HG02759 (cell line): ENCODE measurements around the gene GRIN2A.
A peak's percentile ranks its signal among the peaks of the same experiment; 100 is the strongest.

ENCODE experiments used
- ATAC-seq: cut with Tn5 transposase; IDR thresholded peaks from one replicate; pipeline ENCODE4 v1.9.1; 2021; ENCODE audit warnings: mild to moderate bottlenecking, moderate library complexity; ENCODE audit not compliant: unreplicated experiment

Gene GRIN2A

DNA sequence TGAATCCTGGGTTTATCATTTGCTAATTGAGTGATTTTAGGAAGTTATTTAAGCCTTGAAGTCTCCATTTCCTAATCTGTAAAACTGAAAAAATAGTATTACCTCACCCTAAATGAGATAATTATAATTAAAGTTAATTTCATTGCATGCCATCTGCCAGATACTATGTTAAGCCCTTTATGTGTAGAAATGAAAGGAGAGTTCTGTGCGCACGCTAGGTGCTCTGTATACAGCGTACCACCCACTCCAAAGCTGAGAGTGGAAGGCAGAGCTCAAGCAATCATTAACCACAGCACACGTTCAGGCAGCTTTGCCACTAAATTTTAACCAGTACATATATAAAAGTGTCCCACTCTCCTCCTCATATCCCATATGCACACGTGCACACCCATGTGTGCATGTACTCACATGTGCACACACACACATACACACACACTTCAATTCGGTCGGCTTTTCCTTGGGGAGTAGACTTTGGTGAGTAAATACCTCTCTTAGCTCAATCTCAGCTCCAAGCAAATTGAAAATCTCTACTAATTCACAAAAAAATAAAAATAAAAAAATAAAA lies 204.8 kb downstream of the GRIN2A start:
- no peak for ATAC-seq

- ATAC-seq: no peak
Measured at GRCh38 chr16:9976601-9977000, 205.6 kb downstream of the GRIN2A start.

GRCh38 chr16:9971907-9972306 lies 210.3 kb downstream of the GRIN2A start:
- ATAC-seq: no peak

DNA sequence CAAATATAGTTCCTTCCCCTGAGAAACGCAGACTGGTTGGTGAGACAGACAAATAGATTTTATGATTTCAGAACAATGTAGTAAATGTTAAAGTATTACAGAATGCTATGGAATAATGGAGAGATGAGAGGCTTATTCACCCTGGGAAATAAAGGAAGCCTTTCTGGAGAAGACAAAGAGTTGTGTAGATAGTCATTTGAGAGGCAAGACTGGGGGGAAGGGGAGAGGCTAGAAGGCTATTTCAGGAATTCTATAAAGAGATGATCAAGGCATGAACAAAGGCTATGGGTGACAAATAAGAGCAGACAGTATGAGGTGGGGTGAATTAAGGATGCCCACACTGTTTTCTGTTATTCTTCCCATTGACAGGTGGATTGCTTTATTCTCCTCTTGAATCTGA lies 211.4 kb downstream of the GRIN2A start:
- no peak for ATAC-seq

GRCh38 chr16:9970244-9970643 lies 212.0 kb downstream of the GRIN2A start:
- no peak for ATAC-seq

- ATAC-seq: no peak
Measured at GRCh38 chr16:9969580-9969979, 212.6 kb downstream of the GRIN2A start.

DNA sequence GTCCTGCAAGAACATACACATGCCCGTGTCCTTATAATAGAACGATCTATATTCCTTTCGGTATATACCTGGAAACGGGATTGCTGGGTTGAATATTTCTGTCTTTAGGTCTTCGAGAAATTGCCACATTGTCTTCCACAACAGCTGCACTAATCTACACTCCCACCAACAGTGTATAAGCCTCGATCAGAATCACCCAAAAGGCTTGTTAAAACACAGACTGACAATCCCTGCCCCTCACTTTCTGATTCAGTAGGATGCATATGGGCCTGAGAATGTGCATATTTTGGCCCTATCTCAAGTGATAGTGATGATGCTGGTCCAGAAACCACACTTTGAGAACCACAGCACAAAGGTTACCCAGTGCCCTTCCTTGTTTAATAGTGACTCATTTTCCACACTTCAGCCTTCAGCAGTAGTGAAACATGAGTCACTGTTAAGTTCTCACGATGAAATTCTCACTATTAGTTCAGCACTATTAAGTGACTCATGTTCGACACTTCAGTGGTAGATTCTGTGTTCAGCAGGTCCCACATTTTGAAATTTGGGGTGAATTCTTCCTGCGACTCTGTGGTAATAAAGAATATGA lies 215.6 kb downstream of the GRIN2A start:
- ATAC-seq: peak; percentile 50

DNA sequence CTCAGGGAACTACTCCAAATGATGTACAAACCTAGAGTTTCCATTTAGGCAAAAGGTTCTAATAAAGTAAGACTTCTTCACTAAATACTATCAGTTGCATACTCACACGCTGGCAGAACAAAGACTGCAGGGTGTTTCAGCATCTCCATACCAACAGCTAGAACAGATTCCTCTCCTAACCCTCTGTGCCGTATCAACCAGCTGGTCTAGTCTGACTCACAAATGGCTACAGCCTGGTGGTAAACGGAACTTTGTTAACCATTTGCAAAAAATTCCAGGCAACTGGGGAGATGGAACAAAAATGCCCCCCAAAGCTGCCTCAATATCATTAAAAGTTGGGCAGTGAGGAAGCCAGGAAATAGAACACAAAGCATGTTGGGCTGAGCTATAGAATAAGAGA lies 217.1 kb downstream of the GRIN2A start:
- ATAC-seq: no peak

- ATAC-seq: no peak
Measured at GRCh38 chr16:9964426-9964825, 217.8 kb downstream of the GRIN2A start.

DNA sequence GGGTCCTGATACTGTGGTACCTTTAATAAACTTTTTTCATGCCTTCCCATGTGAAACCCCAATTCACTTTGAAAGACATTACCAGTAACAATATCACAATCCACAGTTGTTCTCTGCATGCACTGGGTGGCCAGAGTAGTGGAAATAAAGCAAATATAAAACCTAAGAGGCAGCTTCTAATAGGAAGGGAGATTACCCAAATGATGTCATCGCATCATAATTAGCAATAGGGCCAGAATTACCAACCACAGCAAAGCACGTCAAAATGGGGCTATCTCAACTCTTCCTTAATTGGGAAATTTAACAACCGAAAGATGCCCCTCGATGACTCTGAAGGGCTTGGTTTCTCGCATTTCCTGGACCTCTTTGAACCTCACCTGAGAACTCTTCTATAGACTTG lies 224.8 kb downstream of the GRIN2A start:
- ATAC-seq: no peak

GRCh38 chr16:9957002-9957401 lies 225.2 kb downstream of the GRIN2A start:
- ATAC-seq: no peak

DNA sequence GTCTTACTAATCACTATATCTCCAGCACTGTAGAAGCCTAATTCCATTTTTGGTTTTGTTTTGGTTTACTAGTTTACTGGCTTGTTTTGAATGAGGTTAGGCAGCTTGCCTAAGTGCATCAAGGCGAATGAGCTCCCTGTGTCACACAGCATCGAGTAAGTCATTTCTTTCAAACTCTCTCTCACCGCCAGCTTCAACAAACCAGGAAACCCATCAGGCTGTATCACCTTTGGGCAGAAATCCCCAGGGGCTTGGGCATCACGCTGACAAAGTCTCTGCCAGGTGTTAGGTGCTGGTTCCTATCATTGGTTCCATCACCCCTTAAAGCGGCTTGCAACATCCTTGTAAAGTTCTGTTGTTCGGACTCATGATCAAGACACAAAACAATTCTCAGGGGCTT lies 226.6 kb downstream of the GRIN2A start:
- no peak for ATAC-seq

- ATAC-seq: no peak
Measured at GRCh38 chr16:9953908-9954570, 228.2 kb downstream of the GRIN2A start.

DNA sequence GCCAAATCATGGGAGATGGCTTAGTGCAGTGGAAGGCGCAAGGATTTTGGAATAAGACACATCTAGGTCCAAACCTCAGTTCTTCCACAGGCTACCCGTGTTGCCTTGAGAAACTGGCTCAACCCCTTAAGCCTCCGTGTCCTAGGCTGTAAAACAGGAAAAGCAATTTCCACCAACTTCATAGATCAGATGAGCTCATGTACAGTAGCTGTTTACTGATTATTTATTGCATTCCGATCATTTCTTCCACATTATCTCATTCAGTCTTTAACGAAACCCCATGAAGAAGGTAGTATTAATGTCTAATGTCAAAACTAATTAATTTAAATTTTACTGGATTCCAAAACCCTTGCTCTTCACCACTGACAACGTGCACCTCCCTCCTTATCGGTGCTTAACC lies 231.6 kb downstream of the GRIN2A start:
- no peak for ATAC-seq

DNA sequence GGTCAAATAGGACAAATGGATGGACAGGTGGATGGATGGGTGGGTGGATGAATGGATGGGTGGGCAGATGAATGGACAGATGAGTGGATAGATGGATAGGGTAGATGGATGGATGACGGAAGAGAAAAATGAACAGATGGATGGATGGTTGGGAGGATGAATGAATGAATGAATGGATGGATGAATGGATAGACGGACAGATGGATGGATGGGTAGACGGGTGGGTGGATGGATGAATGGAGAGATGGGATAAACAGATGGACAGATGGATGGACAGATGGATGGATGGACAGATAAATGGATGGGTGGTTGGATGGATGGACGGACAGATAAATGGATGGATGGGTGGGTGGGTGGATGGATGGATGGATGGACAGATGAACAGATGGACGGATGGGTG lies 232.8 kb downstream of the GRIN2A start:
- no peak for ATAC-seq

GRCh38 chr16:9948933-9949332 lies 233.3 kb downstream of the GRIN2A start:
- no peak for ATAC-seq

DNA sequence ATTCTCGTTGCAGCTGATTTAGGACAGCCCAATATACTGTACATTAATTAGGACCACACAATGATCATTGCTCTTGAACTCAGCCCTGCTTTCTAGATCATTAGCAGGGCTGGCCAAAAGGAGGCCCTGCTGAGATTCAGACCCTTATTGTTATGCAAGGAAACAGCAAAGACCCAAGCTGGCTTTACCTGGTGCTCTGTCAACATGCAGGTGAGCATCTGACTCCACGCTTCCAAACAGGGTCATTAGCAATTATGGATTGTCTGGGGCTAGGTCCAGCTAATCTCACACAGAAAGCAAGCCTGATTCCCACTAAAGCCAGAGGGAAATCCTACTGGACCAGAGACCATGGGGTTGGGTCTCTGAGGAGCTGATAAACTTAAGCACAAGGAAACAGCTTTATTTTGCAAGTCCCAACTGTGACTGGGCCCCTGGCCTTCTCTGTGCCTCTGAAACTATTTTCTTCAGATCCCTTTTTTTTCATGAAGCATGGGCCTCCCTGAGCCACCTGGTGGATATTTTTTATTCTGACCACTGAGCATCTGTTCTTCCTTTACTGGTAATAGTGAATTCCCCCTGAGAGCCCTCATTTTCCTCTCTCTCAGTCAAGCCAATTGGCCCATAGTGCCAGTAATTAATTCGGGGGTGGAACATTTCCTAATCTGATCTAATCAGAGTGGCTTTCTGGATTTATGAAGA lies 236.1 kb downstream of the GRIN2A start:
- no peak for ATAC-seq

GRCh38 chr16:9943121-9943520 lies 239.1 kb downstream of the GRIN2A start:
- ATAC-seq: no peak

DNA sequence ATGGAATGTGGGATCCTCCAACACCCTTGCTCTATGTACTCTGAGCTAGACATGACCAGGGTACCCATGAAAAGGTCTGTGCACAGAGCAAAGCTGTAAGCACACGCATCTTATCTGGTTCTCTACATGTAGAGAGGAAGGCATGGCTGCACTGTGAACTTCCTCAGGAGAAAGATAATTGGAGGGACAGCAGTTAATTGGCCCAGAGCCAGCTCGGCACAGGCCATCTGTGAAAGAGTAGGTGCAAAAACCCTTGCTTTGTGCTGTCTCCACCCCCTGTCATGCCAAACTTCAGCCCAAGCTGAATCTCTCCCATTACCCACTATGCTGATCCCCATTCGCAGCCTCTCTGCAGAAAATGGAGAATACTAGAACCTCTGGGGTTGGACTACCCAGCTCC lies 241.0 kb downstream of the GRIN2A start:
- no peak for ATAC-seq

DNA sequence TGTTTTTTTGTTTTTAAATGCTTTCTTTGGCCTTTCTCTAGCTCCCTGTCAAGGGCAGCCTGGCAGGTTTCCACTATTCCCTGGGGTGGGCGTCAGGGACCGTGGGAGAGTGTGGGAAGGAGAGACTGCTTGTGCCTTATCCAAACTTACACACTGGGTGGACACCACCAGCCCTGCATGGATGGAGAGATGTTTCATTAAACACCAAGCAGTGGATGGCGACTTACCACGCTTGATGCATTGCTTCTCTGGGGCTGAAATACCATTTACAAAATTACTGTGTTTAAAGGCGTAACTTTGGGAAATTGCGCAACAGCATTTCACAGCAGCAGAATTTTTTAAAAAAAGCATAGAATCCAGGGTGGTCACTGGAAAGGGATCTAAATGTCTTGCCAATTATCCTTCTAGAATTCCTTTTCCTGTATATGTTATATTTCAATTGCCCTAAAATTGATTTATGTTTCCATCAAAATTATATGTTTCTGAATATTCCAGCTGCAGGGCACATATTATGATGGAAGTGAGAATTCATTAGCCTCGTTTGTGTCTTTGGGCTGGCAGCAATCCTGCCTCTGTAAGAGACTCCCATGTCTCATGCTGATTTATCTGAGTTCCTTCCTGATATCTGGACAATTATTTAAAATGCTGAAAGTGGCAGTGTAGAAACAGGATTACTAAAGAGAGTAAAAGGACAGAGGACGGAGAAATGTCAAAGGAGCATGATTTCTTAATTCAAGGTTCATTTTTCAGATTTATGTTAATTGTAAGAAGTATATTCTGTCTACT lies 247.3 kb downstream of the GRIN2A start:
- ATAC-seq: no peak

DNA sequence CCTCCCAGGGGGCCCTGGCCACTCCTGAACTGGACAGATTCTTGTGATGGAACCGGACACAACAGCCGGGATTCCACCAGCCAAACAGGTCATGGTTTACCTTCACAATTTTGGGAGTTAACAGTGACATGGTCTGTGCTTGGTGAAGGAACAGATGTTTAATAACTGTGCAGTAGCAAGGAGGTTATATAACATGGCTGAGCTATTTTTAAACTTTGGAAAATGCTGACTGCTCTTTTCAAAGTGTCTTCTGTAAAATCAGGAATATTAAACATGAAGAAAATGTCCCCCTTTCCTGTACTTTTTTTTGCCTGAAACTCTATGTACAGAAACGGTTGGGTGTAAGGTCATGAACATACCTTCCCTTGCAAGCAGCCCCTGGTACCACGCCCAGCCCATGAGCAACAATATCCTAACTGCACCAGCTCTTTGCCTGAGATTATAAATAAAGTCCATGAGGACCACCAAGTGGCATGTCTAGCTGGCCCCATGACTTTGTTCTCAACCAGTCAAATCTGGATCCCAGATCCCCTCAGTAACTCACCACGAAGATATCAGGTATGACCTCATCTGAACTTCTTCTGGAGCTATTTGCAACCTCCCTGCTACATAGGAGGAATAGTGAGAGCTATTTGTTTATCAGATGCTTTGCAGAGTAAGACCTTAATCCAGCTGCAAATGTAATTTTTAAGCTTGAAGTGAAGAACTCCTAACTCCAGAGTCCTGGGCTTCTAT lies 249.1 kb downstream of the GRIN2A start:
- ATAC-seq: no peak
